DMS 273 treated with DMSO at 0.1 percent for 48 hours (cell line): ENCODE measurements around the gene SLCO1B1.
"Not testable (repeated sequence)": the region's sequence is repeated elsewhere in the genome, so short reads cannot be mapped to it uniquely, and the experiment has no call there.

ENCODE experiments used
- DNase-seq: peaks from one replicate; lab custom pipeline; 2025; lab: John Stamatoyannopoulos, UW

The SLCO1B1 gene

GRCh38 chr12:21130998-21131397 is at the start of gene SLCO1B1:
SLCO1B1 (plus strand) TSS chr12:21131194; CDS start chr12:21141575, 10,381 bp downstream.
- DNase-seq = no peak

- DNase-seq = not testable (repeated sequence)
Measured at GRCh38 chr12:21084753-21085152, 46.2 kb upstream of the SLCO1B1 start.

GRCh38 chr12:21111732-21112131 is 19.3 kb upstream of the SLCO1B1 start:
- DNase-seq = no peak

- DNase-seq = no peak
Measured at GRCh38 chr12:21113266-21113665, 17.7 kb upstream of the SLCO1B1 start.

- no peak for DNase-seq
Measured at GRCh38 chr12:21117995-21118394, 13.0 kb upstream of the SLCO1B1 start.

- no peak for DNase-seq
Measured at GRCh38 chr12:21118760-21119159, 12.2 kb upstream of the SLCO1B1 start.

GRCh38 chr12:21129351-21129750 is 1.6 kb upstream of the SLCO1B1 start:
- no peak for DNase-seq

- no peak for DNase-seq
Measured at GRCh38 chr12:21129906-21130305, 1.1 kb upstream of the SLCO1B1 start.

GRCh38 chr12:21137318-21137999 is 6.5 kb downstream of the SLCO1B1 start:
- not testable (repeated sequence) for DNase-seq

GRCh38 chr12:21138016-21138415 is 7.0 kb downstream of the SLCO1B1 start:
- DNase-seq = no peak

- DNase-seq = no peak
Measured at GRCh38 chr12:21144309-21144708, 13.3 kb downstream of the SLCO1B1 start.

GRCh38 chr12:21149861-21150260 is 18.9 kb downstream of the SLCO1B1 start:
- not testable (repeated sequence) for DNase-seq

- no peak for DNase-seq
Measured at GRCh38 chr12:21151184-21151583, 20.2 kb downstream of the SLCO1B1 start.

GRCh38 chr12:21155522-21156351 is 24.7 kb downstream of the SLCO1B1 start:
- DNase-seq = no peak

GRCh38 chr12:21165048-21165447 is 34.1 kb downstream of the SLCO1B1 start:
- no peak for DNase-seq

GRCh38 chr12:21169878-21170472 is 39.0 kb downstream of the SLCO1B1 start:
- no peak for DNase-seq

GRCh38 chr12:21172079-21172478 is 41.1 kb downstream of the SLCO1B1 start:
- DNase-seq = no peak

- no peak for DNase-seq
Measured at GRCh38 chr12:21183721-21184275, 52.8 kb downstream of the SLCO1B1 start.

GRCh38 chr12:21190016-21190415 is 59.0 kb downstream of the SLCO1B1 start:
- DNase-seq = no peak

GRCh38 chr12:21214433-21214832 is 83.4 kb downstream of the SLCO1B1 start:
- DNase-seq = not testable (repeated sequence)

GRCh38 chr12:21219206-21219605 is 88.2 kb downstream of the SLCO1B1 start:
- no peak for DNase-seq

- no peak for DNase-seq
Measured at GRCh38 chr12:21220266-21220665, 89.3 kb downstream of the SLCO1B1 start.

- no peak for DNase-seq
Measured at GRCh38 chr12:21221072-21221471, 90.1 kb downstream of the SLCO1B1 start.
